C1 segment of cervical spinal cord (tissue), 14 donors: ENCODE measurements around the gene SNX30.

ENCODE experiments used
- DNase-seq, 14 donors: peaks; one replicate each; lab custom pipeline; 2025; lab: John Stamatoyannopoulos, UW

SNX30 gene

GRCh38 chr9:112878752-112879151, 128.2 kb downstream of the SNX30 start:
- no peak for DNase-seq

DNA sequence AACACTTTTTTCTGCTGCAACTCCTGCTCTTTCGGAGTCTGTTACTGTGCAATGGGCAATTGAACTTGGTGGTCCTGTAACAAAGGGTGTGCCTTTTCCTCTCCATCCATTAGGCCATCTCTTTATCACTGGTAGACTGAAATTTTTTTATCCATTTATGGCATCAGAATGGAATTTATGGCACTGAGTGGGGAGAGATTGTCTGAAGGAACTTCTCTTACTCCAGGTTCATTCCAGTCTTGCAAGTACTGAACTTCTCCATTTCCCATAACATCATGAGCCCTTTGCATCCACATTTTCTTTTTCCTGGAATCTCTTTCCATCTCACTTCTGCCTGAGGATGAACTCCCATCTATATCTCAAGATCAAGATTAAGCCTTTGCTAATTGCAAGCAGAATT, 130.1 kb downstream of the SNX30 start:
- no peak for DNase-seq

- DNase-seq, result no peak
Observed at GRCh38 chr9:112881331-112881730, 130.8 kb downstream of the SNX30 start.

DNA sequence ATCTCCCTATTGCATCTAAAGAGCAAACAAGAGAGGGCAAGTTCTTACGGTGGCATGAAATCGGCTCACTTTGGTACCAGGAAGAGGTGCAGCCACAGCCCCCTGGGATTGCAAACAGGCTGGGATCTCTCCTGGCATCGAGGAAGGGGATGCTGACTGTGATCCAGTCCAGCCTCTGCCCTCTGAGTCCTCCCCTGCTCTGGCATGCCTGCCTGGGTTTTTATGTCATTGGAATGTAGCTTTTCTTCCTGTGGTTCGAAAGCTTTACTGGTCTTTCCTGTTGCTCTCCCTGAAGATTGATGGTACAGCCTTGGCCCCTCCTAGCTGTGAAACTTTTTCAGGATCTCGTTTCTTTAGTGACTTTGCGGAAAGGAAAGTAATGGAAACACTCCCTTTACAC, 133.5 kb downstream of the SNX30 start:
- DNase-seq, result no peak

DNA sequence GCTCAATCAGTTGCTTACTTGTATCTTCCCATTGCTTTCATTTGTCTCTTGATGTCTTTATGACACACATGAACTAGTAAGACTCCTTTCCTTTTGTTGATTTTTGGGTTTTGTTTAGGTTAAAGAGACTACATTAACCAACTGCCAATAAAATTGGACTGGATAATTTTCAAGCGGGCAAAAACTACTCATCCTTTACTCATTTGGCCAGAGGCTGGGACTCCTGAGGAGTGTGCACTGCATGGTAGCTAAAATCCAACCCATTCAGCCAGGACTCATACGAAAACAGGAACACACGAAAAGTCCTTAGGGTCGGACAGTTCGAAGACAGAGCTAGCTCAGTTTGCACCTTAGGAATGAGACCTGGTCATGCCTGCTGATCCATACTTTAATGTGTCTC, 134.2 kb downstream of the SNX30 start:
- DNase-seq, result no peak

DNA sequence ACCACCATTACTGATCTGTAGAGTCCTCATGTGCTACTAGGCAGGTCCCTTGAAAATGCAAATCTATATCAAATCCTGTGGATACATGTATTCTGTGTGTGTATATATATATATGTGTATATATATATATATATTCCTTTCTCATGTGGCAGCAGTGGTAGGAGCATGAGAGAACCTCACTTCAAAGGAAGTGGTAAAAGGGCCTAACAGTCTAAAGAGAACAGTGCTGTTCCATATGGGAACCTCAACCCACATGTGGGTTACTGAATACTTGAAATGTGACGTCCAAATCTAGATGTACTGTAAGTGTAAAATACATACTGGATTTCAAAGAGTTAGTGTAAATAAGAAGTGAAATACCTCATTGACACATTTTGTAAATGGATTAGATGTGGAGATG, 134.8 kb downstream of the SNX30 start:
- no peak for DNase-seq

DNA sequence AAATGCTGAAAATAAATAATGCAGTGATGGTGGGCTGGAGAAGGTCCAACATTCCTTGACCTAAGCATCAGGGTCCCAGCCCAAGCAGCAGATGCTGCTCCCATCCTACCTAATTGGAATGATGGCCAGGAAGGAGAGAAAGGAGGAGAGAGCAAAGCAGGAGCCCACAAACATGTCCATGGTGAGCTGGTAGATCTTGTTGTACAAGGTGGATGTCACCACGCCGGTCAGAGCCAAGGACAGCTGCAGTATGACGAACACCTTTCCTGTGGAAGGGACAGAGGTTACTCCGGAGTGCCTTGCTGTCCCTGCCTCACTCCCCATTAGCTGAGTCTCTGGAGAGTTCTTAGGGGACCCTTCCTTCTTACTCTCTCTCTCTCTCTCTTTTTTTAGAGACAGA, 135.8 kb downstream of the SNX30 start:
- DNase-seq, result no peak

GRCh38 chr9:112887381-112887780, 136.8 kb downstream of the SNX30 start:
- DNase-seq, result peak in 3 of 14 donors; percentile 8 to 22 (median 15)

- peak in 1 of 14 donors; percentile 40 for DNase-seq
Observed at GRCh38 chr9:112890106-112891081, 139.8 kb downstream of the SNX30 start, which contains the start of gene SLC46A2. Gene SLC46A2, minus strand, starts transcription at chr9:112890876. Its CDS starts 195 bp downstream, at chr9:112890681.

- DNase-seq, result no peak
Observed at GRCh38 chr9:112891521-112891920, 141.0 kb downstream of the SNX30 start.

DNA sequence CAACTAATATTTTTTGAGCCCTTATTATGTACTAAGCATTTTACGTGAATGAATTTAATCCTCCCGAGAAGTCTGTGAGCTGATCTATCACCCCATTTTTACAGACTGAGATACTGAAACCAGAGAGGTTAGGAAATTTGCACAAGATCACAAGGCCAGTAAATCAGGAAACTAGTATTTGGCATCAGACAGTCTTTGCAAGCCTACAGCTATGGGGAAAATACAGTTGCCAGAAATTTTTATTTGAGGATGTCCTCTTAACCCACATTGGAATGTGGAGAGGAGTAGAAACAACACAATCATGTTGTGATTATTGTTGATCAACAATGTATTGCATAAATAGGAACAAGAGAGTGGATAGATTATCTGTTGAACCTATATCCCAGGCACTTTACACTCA, 142.4 kb downstream of the SNX30 start:
- DNase-seq, result no peak

DNA sequence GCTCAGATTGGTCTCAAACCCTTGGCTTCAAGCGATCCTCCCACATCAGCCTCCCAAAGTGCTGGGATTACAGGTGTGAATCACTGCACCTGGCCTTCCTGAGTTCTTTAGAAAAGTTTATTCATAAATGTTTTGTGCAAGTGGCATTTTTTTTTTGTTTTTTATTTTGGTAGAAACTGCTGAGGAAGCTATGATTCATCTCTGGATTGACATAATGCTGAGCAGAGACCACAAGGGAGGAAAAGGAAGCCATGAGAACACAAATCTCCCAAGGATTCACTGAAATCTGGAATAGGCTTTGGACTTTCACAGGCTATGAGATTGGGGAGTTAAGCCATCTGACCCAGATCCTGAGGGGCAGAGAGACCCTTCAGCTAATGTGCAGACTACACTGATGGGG, 143.5 kb downstream of the SNX30 start:
- no peak for DNase-seq

GRCh38 chr9:112894699-112895098, 144.1 kb downstream of the SNX30 start:
- DNase-seq, result no peak

DNA sequence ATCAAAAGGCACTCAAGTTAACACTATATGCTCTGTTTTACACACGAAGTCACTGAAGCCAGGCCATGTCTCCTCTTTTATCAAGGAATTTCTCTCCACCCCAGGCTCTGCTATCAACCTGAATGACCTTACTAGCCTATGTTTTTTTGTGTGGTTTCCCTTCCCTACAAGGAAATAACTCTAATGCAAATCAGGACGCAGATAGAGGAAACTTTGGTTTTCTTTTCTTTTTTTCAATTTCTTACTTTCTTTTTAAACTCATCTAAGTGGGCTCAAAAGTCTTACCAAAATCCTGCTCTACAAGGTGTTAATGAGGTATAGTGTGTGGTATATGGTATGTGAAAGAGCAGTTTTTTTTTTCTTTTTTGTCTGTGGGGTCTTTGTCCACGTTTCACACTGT, 145.6 kb downstream of the SNX30 start:
- no peak for DNase-seq

- no peak for DNase-seq
Observed at GRCh38 chr9:112898872-112899311, 148.3 kb downstream of the SNX30 start.

DNA sequence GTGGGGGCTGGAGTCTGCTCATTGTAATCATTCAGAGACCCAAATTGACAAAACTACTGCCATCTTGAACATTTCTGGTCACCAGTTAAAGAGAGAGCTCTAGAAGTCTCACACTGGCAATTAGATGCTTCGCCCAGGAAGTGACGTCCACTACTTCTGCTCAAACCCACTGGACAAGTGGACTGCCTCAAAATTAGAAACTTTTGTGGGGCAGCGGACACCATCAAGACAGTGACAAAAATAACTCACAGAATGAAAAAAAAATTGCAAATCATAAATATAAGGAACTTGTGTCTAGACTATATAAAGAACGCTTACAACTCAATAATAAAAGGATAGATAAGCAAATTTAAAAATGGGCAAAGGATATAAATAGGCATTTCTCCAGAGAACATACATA, 149.9 kb downstream of the SNX30 start:
- DNase-seq, result no peak

- no peak for DNase-seq
Observed at GRCh38 chr9:112900901-112901300, 150.3 kb downstream of the SNX30 start.

GRCh38 chr9:112905084-112905483, 154.5 kb downstream of the SNX30 start:
- no peak for DNase-seq

- DNase-seq, result no peak
Observed at GRCh38 chr9:112911736-112912135, 161.2 kb downstream of the SNX30 start.

GRCh38 chr9:112912636-112913035, 162.1 kb downstream of the SNX30 start:
- no peak for DNase-seq

GRCh38 chr9:112913326-112913725, 162.8 kb downstream of the SNX30 start:
- DNase-seq, result peak in 1 of 14 donors; percentile 75

- DNase-seq, result peak in 1 of 14 donors; percentile 49
Observed at GRCh38 chr9:112914524-112914923, 164.0 kb downstream of the SNX30 start.
